Panc1 (cell line): ENCODE results near the gene JMJD1C. TPM values are rescaled to one million over a fixed set of nuclear protein-coding genes. Genes with fewer than 3 reads are reported as not detected.

Experiments used
- ATAC-seq: fragments of 200-7000 bp; cut with Tn5 transposase; 2 replicates; pipeline ENCODE4 v1.9.1; 2020; ENCODE audit warnings: mild to moderate bottlenecking, moderate library complexity
- BruUV-seq: library from RNA; stranded (reverse); fragments of 400-500 nt; replicated peaks from 2 replicates; lab custom pipeline; 2021; lab: Mats Ljungman, UMichigan
- CTCF ChIA-PET: fragments of 300-600 bp; sonication (Branson Sonifier 250); formaldehyde crosslinking; loops from one replicate; lab custom pipeline; 2022; ENCODE audit warnings: antibody characterized with exemption; lab: Charles Lee
- POLR2A ChIA-PET: fragments of 300-600 bp; sonication (Branson Sonifier 250); formaldehyde crosslinking; loops from one replicate; lab custom pipeline; 2022; ENCODE audit warnings: antibody characterized with exemption; lab: Charles Lee
- DNase-seq: peaks from one replicate; pipeline ENCODE4 v3.0.0-alpha.2; 2010; ENCODE audit warnings: low read depth, low spot score
- H3K27ac ChIP-seq: 2 replicates; pipeline ENCODE4 v1.5.1; 2011; ENCODE audit warnings: mild to moderate bottlenecking, low read length, inconsistent platforms
- H3K27me3 ChIP-seq: fragments of 200-500 bp; sonication (Bioruptor generic); 2 replicates; pipeline ENCODE4 v1.6.0; 2014; ENCODE audit warnings: low read length, inconsistent platforms; ENCODE audit not compliant: control insufficient read depth, insufficient read depth
- H3K36me3 ChIP-seq: fragments of 200-500 bp; sonication (Bioruptor generic); 2 replicates; pipeline ENCODE4 v1.5.1; 2014; ENCODE audit warnings: inconsistent platforms, mild to moderate bottlenecking, low read length, moderate library complexity; ENCODE audit not compliant: control insufficient read depth, insufficient read depth
- H3K4me1 ChIP-seq: 2 replicates; pipeline ENCODE4 v1.5.1; 2011; ENCODE audit warnings: inconsistent platforms, mild to moderate bottlenecking, low read length, moderate library complexity; ENCODE audit not compliant: control insufficient read depth, insufficient read depth
- H3K4me3 ChIP-seq, 2 experiments: 2 replicates each; pipeline ENCODE4 v1.5.1; 2011 to 2012; ENCODE audit warnings: low read depth in 2 of 2, low read length in 2 of 2, mild to moderate bottlenecking in 2 of 2, inconsistent platforms in 1 of 2, moderate library complexity in 1 of 2
- H3K9me3 ChIP-seq: fragments of 200-500 bp; sonication (Bioruptor generic); 2 replicates; pipeline ENCODE4 v1.5.1; 2014; ENCODE audit warnings: low read depth, mild to moderate bottlenecking, inconsistent platforms, low read length, moderate library complexity; ENCODE audit not compliant: control insufficient read depth, insufficient read depth
- POLR2AphosphoS5 ChIP-seq: IDR thresholded peaks from 2 replicates; pipeline ENCODE4 v1.6.1; 2012; ENCODE audit warnings: mild to moderate bottlenecking, low read depth, low read length, moderate library complexity
- SIN3A ChIP-seq: IDR thresholded peaks from 2 replicates; pipeline ENCODE4 v1.6.1; 2012; ENCODE audit warnings: low read depth, mild to moderate bottlenecking, low read length, moderate library complexity, borderline replicate concordance; ENCODE audit not compliant: insufficient read depth
- TCF7L2 ChIP-seq: IDR thresholded peaks from 2 replicates; pipeline ENCODE4 v1.6.1; 2011; ENCODE audit warnings: mild to moderate bottlenecking, low read depth, low read length, inconsistent platforms
- in situ Hi-C: cut with HindIII; loops from 2 replicates; pipeline ENCODE4 v1.10.0; 2016; ENCODE audit warnings: low sequenced_read_pairs, low pct_unique_long_range_greater_than_20kb
- intact Hi-C: fragments of 100-400 bp; cut with micrococcal nuclease; formaldehyde crosslinking; loops from one replicate; pipeline ENCODE4 v1.10.0; 2022; ENCODE audit not compliant: unreplicated experiment
- total RNA-seq: library from RNA; stranded (reverse); gene quantifications from one replicate; pipeline ENCODE4 v1.2.1, GENCODE V29; 2021; ENCODE audit not compliant: unreplicated experiment
- TF ChIP-seq, protein P1 (sequence below): fragments of 450-650 bp; IDR thresholded peaks from 2 replicates; pipeline ENCODE4 v1.5.1; 2017; ENCODE audit warnings: mild to moderate bottlenecking
- TF ChIP-seq, protein P2 (sequence below), 2 experiments: IDR thresholded peaks; 2 replicates each; pipeline ENCODE4 v1.6.1; 2011 to 2012; ENCODE audit warnings: low read depth in 2 of 2, control low read depth in 1 of 2, low read length in 1 of 2, mild to moderate bottlenecking in 1 of 2, moderate library complexity in 1 of 2; ENCODE audit not compliant: insufficient read depth in 1 of 2

Gene JMJD1C
- total RNA-seq, 1 experiment from 2014 or later = 88.3 TPM

DNA sequence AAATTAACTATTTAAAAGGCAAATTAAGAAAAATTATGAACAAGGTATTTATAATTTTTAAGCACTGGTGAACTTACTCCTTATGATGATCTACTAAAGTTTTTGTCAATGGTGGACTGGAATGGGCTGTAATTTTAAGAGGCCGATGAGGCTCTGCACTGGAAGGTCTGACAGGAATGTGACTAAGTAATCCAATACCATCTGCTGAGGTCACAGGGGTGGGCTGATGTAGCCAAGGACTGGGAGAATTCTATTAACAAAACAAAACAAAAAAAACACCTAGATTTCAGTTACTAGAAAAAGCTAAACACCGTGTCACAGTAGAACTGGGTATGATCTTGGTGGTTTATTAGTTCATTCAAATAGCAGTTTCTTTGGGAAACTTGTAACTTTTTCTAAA, 256.8 kb downstream of the JMJD1C start:
- peaks cover 53% of the 10 kb centered on the region for H3K36me3 ChIP-seq
- TF ChIP-seq, protein P1, sequence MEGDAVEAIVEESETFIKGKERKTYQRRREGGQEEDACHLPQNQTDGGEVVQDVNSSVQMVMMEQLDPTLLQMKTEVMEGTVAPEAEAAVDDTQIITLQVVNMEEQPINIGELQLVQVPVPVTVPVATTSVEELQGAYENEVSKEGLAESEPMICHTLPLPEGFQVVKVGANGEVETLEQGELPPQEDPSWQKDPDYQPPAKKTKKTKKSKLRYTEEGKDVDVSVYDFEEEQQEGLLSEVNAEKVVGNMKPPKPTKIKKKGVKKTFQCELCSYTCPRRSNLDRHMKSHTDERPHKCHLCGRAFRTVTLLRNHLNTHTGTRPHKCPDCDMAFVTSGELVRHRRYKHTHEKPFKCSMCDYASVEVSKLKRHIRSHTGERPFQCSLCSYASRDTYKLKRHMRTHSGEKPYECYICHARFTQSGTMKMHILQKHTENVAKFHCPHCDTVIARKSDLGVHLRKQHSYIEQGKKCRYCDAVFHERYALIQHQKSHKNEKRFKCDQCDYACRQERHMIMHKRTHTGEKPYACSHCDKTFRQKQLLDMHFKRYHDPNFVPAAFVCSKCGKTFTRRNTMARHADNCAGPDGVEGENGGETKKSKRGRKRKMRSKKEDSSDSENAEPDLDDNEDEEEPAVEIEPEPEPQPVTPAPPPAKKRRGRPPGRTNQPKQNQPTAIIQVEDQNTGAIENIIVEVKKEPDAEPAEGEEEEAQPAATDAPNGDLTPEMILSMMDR = no peak
- TF ChIP-seq TCF7L2 = no peak
- TF ChIP-seq, protein P2, sequence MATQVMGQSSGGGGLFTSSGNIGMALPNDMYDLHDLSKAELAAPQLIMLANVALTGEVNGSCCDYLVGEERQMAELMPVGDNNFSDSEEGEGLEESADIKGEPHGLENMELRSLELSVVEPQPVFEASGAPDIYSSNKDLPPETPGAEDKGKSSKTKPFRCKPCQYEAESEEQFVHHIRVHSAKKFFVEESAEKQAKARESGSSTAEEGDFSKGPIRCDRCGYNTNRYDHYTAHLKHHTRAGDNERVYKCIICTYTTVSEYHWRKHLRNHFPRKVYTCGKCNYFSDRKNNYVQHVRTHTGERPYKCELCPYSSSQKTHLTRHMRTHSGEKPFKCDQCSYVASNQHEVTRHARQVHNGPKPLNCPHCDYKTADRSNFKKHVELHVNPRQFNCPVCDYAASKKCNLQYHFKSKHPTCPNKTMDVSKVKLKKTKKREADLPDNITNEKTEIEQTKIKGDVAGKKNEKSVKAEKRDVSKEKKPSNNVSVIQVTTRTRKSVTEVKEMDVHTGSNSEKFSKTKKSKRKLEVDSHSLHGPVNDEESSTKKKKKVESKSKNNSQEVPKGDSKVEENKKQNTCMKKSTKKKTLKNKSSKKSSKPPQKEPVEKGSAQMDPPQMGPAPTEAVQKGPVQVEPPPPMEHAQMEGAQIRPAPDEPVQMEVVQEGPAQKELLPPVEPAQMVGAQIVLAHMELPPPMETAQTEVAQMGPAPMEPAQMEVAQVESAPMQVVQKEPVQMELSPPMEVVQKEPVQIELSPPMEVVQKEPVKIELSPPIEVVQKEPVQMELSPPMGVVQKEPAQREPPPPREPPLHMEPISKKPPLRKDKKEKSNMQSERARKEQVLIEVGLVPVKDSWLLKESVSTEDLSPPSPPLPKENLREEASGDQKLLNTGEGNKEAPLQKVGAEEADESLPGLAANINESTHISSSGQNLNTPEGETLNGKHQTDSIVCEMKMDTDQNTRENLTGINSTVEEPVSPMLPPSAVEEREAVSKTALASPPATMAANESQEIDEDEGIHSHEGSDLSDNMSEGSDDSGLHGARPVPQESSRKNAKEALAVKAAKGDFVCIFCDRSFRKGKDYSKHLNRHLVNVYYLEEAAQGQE (IDR thresholded peaks at IDR 0.05; ENCODE audit: insufficient read depth in 1 of 2, low read depth in 2 of 2, low read length in 1 of 2) = no peak
- CTCF ChIA-PET = no interaction called here
- no peaks in the 10 kb centered on the region for H3K27me3 ChIP-seq
- BruUV-seq = no TSS peak
- H3K9me3 ChIP-seq = no peaks in the 10 kb centered on the region
- intact Hi-C loops = no loop called here
- H3K4me3 ChIP-seq = no peak overlapping the region
- H3K27ac ChIP-seq = no peak overlapping the region
- ATAC-seq = no peak
- DNase-seq = no peak
- in situ Hi-C loops = no loop called here
- peaks cover 6% of the 10 kb centered on the region; the same call in 1 of the 2 replicates for H3K4me1 ChIP-seq
- POLR2A ChIA-PET = no interaction called here

DNA sequence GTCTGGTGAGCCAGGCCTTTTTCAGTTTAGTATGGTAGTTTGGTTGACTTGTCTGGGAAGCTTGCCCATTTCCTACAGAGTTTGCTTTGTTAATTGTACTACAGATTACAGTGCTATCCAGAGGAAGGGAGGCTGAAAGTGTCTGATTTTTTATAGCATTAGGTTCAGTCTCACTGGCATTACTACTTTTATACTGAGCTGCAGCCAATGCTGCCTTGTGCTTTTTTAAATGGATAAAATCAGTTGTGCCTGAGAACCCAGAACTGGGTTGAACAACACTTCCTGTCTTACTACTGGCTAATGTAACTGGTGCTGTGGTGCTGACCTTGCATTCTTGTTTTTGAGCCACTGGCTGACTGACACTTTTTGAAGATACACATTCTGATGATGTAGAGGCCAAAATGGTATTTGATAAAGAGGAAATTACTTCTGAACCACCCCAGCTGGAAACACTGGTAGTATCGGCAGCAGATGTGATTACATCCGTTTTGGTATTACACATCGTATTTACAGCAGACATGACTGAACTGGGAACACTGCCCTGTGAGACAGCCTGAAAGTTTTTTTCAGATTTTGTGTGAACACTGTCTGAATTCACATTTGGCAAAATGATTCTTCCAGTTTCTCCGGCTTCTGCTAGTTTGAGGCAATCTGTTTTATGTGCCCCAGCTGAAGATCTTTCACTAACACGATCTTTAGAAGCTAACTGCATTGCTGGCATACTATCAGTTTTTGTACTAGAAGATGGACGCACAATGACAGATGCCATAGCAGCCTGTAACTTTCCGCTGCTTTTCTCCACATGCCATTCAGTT, 258.6 kb downstream of the JMJD1C start:
- H3K27ac ChIP-seq = no peak overlapping the region
- ChIA-PET POLR2A (interaction anchor here (0.5 kb wide), 1 partner anchor 104 kb away, joined by 7 read pairs; no protein-coding TSS in a partner anchor), CTCF (no interaction called here)
- no TSS peak for BruUV-seq
- no peak for ATAC-seq
- no peak for DNase-seq
- peaks cover 55% of the 10 kb centered on the region for H3K36me3 ChIP-seq
- no peak overlapping the region for H3K4me3 ChIP-seq
- in situ Hi-C loops = no loop called here
- peaks cover 6% of the 10 kb centered on the region; the same call in 1 of the 2 replicates for H3K4me1 ChIP-seq
- H3K27me3 ChIP-seq = no peaks in the 10 kb centered on the region
- H3K9me3 ChIP-seq = no peaks in the 10 kb centered on the region
- TF ChIP-seq TCF7L2 (no peak), POLR2AphosphoS5 (no peak), SIN3A (no peak)
- TF ChIP-seq, protein P1 = no peak
- TF ChIP-seq, protein P2 (IDR thresholded peaks at IDR 0.05; ENCODE audit: insufficient read depth in 1 of 2, low read depth in 2 of 2, low read length in 1 of 2) = no peak
- intact Hi-C loops = no loop called here
